H1 (cell line): ENCODE measurements around the gene TRAF3. TPM values are rescaled to one million over a fixed set of nuclear protein-coding genes. Genes with fewer than 3 reads are reported as not detected.

Source experiments
- SAP30 ChIP-seq: fragments of 300-600 bp; sonication (generic); IDR thresholded peaks from 2 replicates; pipeline ENCODE4 v1.7.1; 2012; ENCODE audit warnings: low read length, moderate library complexity, mild to moderate bottlenecking, inconsistent platforms; ENCODE audit not compliant: insufficient read depth, insufficient replicate concordance
- TCF12 ChIP-seq: IDR thresholded peaks from 2 replicates; pipeline ENCODE4 v1.6.1; 2011; ENCODE audit warnings: low read depth, mild to moderate bottlenecking, low read length
- polyA plus RNA-seq, 7 experiments: library from polyadenylated mRNA; depleted of rRNA in 3 of 7; stranded (reverse) in 5 of 7; unstranded in 2 of 7; fragments of >200 nt in 5 of 7; fragments of 200-250 nt in 2 of 7; gene quantifications; 1 replicate in 5 of 7; 2 replicates in 1 of 7; 4 replicates in 1 of 7; pipeline versions ENCODE4 v1.2.1 to v1.2.3, GENCODE V29; 2011 to 2013; ENCODE audit warnings: missing spikeins in 2 of 7, mixed read lengths in 2 of 7
- total RNA-seq: library from RNA; stranded (reverse); fragmentation: NEBNext Ultra II Directional; extraction: Animal tissue kit (Norgen Biotek cat#: 25700); gene quantifications from 2 replicates; pipeline ENCODE4 v1.2.1, GENCODE V29; 2021
- TF ChIP-seq, protein P1 (sequence below): fragments of 300-600 bp; sonication (generic); IDR thresholded peaks from 2 replicates; pipeline ENCODE4 v1.7.1; 2012; ENCODE audit warnings: low read length, moderate library complexity, mild to moderate bottlenecking, inconsistent platforms; ENCODE audit not compliant: insufficient replicate concordance
- TF ChIP-seq, protein P2 (sequence below): IDR thresholded peaks from 2 replicates; pipeline ENCODE4 v1.6.1; 2012; ENCODE audit warnings: inconsistent platforms

TRAF3 gene
- total and polyA plus RNA-seq, 2 of the 8 experiments (the other 6 are each of a cell fraction or from before 2014, with no cell fraction given): 5.8 to 12.1 TPM

DNA sequence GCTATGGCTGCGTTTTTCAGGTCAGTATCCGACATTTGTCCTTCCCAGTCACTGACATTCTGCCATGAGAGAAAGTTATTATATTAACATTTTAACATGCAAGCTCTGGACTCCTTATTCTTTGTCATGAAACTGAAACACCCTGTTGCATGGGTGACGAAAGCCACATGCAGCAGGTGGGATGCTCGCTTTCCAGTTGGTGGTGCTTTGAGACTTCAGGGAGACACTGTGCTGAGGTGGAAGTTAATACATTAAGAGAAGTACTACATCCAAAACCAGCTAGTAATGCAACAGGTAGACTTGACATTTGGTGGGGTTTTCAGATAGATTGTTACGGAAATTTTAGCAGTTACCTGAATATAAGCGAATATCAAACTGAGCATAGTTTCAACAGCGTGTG lies 112.4 kb downstream of the TRAF3 start (continued):
- TF ChIP-seq, protein P1, sequence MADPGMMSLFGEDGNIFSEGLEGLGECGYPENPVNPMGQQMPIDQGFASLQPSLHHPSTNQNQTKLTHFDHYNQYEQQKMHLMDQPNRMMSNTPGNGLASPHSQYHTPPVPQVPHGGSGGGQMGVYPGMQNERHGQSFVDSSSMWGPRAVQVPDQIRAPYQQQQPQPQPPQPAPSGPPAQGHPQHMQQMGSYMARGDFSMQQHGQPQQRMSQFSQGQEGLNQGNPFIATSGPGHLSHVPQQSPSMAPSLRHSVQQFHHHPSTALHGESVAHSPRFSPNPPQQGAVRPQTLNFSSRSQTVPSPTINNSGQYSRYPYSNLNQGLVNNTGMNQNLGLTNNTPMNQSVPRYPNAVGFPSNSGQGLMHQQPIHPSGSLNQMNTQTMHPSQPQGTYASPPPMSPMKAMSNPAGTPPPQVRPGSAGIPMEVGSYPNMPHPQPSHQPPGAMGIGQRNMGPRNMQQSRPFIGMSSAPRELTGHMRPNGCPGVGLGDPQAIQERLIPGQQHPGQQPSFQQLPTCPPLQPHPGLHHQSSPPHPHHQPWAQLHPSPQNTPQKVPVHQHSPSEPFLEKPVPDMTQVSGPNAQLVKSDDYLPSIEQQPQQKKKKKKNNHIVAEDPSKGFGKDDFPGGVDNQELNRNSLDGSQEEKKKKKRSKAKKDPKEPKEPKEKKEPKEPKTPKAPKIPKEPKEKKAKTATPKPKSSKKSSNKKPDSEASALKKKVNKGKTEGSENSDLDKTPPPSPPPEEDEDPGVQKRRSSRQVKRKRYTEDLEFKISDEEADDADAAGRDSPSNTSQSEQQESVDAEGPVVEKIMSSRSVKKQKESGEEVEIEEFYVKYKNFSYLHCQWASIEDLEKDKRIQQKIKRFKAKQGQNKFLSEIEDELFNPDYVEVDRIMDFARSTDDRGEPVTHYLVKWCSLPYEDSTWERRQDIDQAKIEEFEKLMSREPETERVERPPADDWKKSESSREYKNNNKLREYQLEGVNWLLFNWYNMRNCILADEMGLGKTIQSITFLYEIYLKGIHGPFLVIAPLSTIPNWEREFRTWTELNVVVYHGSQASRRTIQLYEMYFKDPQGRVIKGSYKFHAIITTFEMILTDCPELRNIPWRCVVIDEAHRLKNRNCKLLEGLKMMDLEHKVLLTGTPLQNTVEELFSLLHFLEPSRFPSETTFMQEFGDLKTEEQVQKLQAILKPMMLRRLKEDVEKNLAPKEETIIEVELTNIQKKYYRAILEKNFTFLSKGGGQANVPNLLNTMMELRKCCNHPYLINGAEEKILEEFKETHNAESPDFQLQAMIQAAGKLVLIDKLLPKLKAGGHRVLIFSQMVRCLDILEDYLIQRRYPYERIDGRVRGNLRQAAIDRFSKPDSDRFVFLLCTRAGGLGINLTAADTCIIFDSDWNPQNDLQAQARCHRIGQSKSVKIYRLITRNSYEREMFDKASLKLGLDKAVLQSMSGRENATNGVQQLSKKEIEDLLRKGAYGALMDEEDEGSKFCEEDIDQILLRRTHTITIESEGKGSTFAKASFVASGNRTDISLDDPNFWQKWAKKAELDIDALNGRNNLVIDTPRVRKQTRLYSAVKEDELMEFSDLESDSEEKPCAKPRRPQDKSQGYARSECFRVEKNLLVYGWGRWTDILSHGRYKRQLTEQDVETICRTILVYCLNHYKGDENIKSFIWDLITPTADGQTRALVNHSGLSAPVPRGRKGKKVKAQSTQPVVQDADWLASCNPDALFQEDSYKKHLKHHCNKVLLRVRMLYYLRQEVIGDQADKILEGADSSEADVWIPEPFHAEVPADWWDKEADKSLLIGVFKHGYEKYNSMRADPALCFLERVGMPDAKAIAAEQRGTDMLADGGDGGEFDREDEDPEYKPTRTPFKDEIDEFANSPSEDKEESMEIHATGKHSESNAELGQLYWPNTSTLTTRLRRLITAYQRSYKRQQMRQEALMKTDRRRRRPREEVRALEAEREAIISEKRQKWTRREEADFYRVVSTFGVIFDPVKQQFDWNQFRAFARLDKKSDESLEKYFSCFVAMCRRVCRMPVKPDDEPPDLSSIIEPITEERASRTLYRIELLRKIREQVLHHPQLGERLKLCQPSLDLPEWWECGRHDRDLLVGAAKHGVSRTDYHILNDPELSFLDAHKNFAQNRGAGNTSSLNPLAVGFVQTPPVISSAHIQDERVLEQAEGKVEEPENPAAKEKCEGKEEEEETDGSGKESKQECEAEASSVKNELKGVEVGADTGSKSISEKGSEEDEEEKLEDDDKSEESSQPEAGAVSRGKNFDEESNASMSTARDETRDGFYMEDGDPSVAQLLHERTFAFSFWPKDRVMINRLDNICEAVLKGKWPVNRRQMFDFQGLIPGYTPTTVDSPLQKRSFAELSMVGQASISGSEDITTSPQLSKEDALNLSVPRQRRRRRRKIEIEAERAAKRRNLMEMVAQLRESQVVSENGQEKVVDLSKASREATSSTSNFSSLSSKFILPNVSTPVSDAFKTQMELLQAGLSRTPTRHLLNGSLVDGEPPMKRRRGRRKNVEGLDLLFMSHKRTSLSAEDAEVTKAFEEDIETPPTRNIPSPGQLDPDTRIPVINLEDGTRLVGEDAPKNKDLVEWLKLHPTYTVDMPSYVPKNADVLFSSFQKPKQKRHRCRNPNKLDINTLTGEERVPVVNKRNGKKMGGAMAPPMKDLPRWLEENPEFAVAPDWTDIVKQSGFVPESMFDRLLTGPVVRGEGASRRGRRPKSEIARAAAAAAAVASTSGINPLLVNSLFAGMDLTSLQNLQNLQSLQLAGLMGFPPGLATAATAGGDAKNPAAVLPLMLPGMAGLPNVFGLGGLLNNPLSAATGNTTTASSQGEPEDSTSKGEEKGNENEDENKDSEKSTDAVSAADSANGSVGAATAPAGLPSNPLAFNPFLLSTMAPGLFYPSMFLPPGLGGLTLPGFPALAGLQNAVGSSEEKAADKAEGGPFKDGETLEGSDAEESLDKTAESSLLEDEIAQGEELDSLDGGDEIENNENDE: no peak
- TF ChIP-seq, protein P2, sequence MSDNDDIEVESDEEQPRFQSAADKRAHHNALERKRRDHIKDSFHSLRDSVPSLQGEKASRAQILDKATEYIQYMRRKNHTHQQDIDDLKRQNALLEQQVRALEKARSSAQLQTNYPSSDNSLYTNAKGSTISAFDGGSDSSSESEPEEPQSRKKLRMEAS: no peak
- no peak for TF ChIP-seq SAP30
- no peak for TF ChIP-seq TCF12
